WTC11 (cell line): ENCODE results near the gene ZNF710.

ENCODE experiments used
- CREB1 ChIP-seq: sonication (generic); formaldehyde crosslinking; IDR thresholded peaks from 2 replicates; pipeline ENCODE4 v1.8.0; 2023; ENCODE audit warnings: mild to moderate bottlenecking, missing genetic modification reagents
- CREM ChIP-seq: sonication (generic); formaldehyde crosslinking; IDR thresholded peaks from 2 replicates; pipeline ENCODE4 v1.8.1; 2022; ENCODE audit warnings: mild to moderate bottlenecking, missing genetic modification reagents, moderate library complexity
- FOXJ3 ChIP-seq: sonication (generic); formaldehyde crosslinking; IDR thresholded peaks from 2 replicates; pipeline ENCODE4 v1.9.0; 2021; ENCODE audit warnings: missing genetic modification reagents, mild to moderate bottlenecking, borderline replicate concordance
- HMGXB4 ChIP-seq: sonication (generic); formaldehyde crosslinking; IDR thresholded peaks from 2 replicates; pipeline ENCODE4 v1.8.1; 2023; ENCODE audit warnings: mild to moderate bottlenecking, moderate library complexity, missing genetic modification reagents
- NFE2L1 ChIP-seq: sonication (generic); formaldehyde crosslinking; IDR thresholded peaks from 2 replicates; pipeline ENCODE4 v1.8.1; 2023; ENCODE audit warnings: missing genetic modification reagents
- NFYB ChIP-seq: sonication (generic); formaldehyde crosslinking; conservative IDR thresholded peaks from 2 replicates; pipeline ENCODE4 v1.8.0; 2022; ENCODE audit warnings: low read depth, missing genetic modification reagents
- PREB ChIP-seq: sonication (generic); formaldehyde crosslinking; IDR thresholded peaks from 2 replicates; pipeline ENCODE4 v1.8.1; 2022; ENCODE audit warnings: mild to moderate bottlenecking, missing genetic modification reagents, moderate library complexity, borderline replicate concordance
- SP1 ChIP-seq: sonication (generic); formaldehyde crosslinking; conservative IDR thresholded peaks from 2 replicates; pipeline ENCODE4 v1.8.1; 2022; ENCODE audit warnings: missing genetic modification reagents
- TEAD4 ChIP-seq: sonication (generic); formaldehyde crosslinking; IDR thresholded peaks from 2 replicates; pipeline ENCODE4 v1.8.0; 2022; ENCODE audit warnings: mild to moderate bottlenecking, missing genetic modification reagents
- ZNF423 ChIP-seq: fragments of 250-450 bp; sonication (Bioruptor Pico); IDR thresholded peaks from 2 replicates; pipeline ENCODE4 v2.1.2; 2022; ENCODE audit warnings: mild to moderate bottlenecking, moderate library complexity
- TF ChIP-seq, protein P1 (sequence below): fragments of 200-600 bp; IDR thresholded peaks from 2 replicates; pipeline ENCODE4 v1.8.0; 2022; ENCODE audit warnings: antibody characterized with exemption
- TF ChIP-seq, protein P2 (sequence below): sonication (generic); formaldehyde crosslinking; IDR thresholded peaks from 2 replicates; pipeline ENCODE4 v1.8.1; 2023; ENCODE audit warnings: mild to moderate bottlenecking, missing genetic modification reagents, moderate library complexity
- TF ChIP-seq, protein P3 (sequence below): sonication (generic); formaldehyde crosslinking; IDR thresholded peaks from 2 replicates; pipeline ENCODE4 v1.8.0; 2022; ENCODE audit warnings: mild to moderate bottlenecking, missing genetic modification reagents

GRCh38 chr15:90064911-90065681, 64.0 kb downstream of the ZNF710 start:
- TF ChIP-seq PREB (CRISPR knock-in tag) (no peak), SP1 (no peak), HMGXB4 (no peak), ZNF423 (CRISPR knock-in tag) (no peak), TEAD4 (CRISPR knock-in tag) (no peak), CREM (no peak), NFE2L1 (CRISPR knock-in tag) (no peak), FOXJ3 (no peak), CREB1 (CRISPR knock-in tag) (no peak; the same call in 1 of the 2 replicates), NFYB (no peak)
- TF ChIP-seq, protein P1, sequence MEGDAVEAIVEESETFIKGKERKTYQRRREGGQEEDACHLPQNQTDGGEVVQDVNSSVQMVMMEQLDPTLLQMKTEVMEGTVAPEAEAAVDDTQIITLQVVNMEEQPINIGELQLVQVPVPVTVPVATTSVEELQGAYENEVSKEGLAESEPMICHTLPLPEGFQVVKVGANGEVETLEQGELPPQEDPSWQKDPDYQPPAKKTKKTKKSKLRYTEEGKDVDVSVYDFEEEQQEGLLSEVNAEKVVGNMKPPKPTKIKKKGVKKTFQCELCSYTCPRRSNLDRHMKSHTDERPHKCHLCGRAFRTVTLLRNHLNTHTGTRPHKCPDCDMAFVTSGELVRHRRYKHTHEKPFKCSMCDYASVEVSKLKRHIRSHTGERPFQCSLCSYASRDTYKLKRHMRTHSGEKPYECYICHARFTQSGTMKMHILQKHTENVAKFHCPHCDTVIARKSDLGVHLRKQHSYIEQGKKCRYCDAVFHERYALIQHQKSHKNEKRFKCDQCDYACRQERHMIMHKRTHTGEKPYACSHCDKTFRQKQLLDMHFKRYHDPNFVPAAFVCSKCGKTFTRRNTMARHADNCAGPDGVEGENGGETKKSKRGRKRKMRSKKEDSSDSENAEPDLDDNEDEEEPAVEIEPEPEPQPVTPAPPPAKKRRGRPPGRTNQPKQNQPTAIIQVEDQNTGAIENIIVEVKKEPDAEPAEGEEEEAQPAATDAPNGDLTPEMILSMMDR = no peak
- TF ChIP-seq, protein P2, sequence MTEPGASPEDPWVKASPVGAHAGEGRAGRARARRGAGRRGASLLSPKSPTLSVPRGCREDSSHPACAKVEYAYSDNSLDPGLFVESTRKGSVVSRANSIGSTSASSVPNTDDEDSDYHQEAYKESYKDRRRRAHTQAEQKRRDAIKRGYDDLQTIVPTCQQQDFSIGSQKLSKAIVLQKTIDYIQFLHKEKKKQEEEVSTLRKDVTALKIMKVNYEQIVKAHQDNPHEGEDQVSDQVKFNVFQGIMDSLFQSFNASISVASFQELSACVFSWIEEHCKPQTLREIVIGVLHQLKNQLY (CRISPR knock-in tag) = no peak
- TF ChIP-seq, protein P3, sequence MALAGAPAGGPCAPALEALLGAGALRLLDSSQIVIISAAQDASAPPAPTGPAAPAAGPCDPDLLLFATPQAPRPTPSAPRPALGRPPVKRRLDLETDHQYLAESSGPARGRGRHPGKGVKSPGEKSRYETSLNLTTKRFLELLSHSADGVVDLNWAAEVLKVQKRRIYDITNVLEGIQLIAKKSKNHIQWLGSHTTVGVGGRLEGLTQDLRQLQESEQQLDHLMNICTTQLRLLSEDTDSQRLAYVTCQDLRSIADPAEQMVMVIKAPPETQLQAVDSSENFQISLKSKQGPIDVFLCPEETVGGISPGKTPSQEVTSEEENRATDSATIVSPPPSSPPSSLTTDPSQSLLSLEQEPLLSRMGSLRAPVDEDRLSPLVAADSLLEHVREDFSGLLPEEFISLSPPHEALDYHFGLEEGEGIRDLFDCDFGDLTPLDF = 0 out of 2 replicates have a peak, but pooled peaks have one; percentile 41
